ENCODE data around the gene FTO. TPM values are rescaled to one million over a fixed set of nuclear protein-coding genes. Genes with fewer than 3 reads are reported as not detected.

FTO gene
- total and polyA plus RNA-seq, 3 donors from 2014 or later, result 32.4 to 64.7 (median 50.3) TPM

- WGBS, 2 donors, result 63% methylated on average over 2 of the region's 2 CpGs
- Histone ChIP-seq H3K4me1 (no peaks in the 10 kb centered on the region), H3K9me3 (no peaks in the 10 kb centered on the region), H3K27me3 (no peaks in the 10 kb centered on the region), H3K4me3 (no peak overlapping the region), H3K36me3 (ENCODE audit: low read depth, missing control alignments) (no peaks in the 10 kb centered on the region), H3K27ac (no peak overlapping the region)
- no peak for TF ChIP-seq CTCF (IDR thresholded peaks at IDR 0.05)
- TF ChIP-seq POLR2A (IDR thresholded peaks at IDR 0.05), result no peak
- intact Hi-C loops (cut with DNase I; ENCODE audit: low total_unique reads), result no loop called here
- DNase-seq, result no peak
Observed at GRCh38 chr16:53895433-53895832, 191.5 kb downstream of the FTO start.

GRCh38 chr16:53895851-53896250 is 191.9 kb downstream of the FTO start:
- Histone ChIP-seq H3K4me3 (no peak overlapping the region), H3K9me3 (no peaks in the 10 kb centered on the region), H3K27ac (no peak overlapping the region), H3K4me1 (no peaks in the 10 kb centered on the region), H3K36me3 (ENCODE audit: low read depth, missing control alignments) (no peaks in the 10 kb centered on the region), H3K27me3 (no peaks in the 10 kb centered on the region)
- 95 to 100% methylated on average over 2 of the region's 2 CpGs for WGBS, 2 donors
- intact Hi-C loops (cut with DNase I; ENCODE audit: low total_unique reads), result no loop called here
- DNase-seq, result no peak
- no peak for TF ChIP-seq POLR2A (IDR thresholded peaks at IDR 0.05)
- no peak for TF ChIP-seq CTCF (IDR thresholded peaks at IDR 0.05)

DNA sequence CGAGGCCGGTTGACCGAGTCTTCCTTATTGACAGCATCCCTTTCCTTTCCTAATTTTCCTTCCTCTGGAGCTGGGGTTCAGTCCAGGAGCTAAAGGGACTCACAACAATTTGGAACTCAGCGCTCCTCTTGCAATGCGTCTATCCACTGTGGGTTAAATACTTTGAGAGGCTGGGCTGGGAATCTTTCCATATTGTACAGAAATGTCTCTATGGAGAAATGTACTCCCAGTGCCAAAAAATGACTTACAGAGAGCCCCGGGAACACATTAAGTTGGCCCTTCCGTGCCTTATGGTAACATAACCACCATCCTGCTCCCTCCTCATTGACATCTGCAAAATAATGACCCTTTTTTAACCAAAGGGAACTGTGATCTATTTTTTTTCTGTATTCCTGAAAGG is 192.8 kb downstream of the FTO start:
- no peaks in the 10 kb centered on the region for H3K36me3 ChIP-seq (ENCODE audit: low read depth, missing control alignments)
- no peak overlapping the region for H3K4me3 ChIP-seq
- TF ChIP-seq POLR2A (IDR thresholded peaks at IDR 0.05) (no peak), CTCF (IDR thresholded peaks at IDR 0.05) (no peak)
- intact Hi-C loops (cut with DNase I; ENCODE audit: low total_unique reads), result no loop called here
- no peaks in the 10 kb centered on the region for H3K27me3 ChIP-seq
- H3K27ac ChIP-seq, result no peak overlapping the region
- no peak for DNase-seq
- no peaks in the 10 kb centered on the region for H3K4me1 ChIP-seq
- H3K9me3 ChIP-seq, result no peaks in the 10 kb centered on the region
- WGBS, 2 donors, result 90 to 92% methylated on average over 7 of the region's 7 CpGs

GRCh38 chr16:53898993-53899392 is 195.0 kb downstream of the FTO start:
- Histone ChIP-seq H3K27ac (no peak overlapping the region), H3K4me1 (no peaks in the 10 kb centered on the region), H3K27me3 (no peaks in the 10 kb centered on the region), H3K9me3 (no peaks in the 10 kb centered on the region), H3K4me3 (no peak overlapping the region), H3K36me3 (ENCODE audit: low read depth, missing control alignments) (no peaks in the 10 kb centered on the region)
- WGBS, 2 donors, result 44 to 60% methylated on average over 1 of the region's 1 CpG
- DNase-seq, result no peak
- TF ChIP-seq POLR2A (IDR thresholded peaks at IDR 0.05) (no peak), CTCF (IDR thresholded peaks at IDR 0.05) (no peak)
- intact Hi-C loops (cut with DNase I; ENCODE audit: low total_unique reads), result no loop called here

- DNase-seq, result no peak
- H3K9me3 ChIP-seq, result no peaks in the 10 kb centered on the region
- H3K36me3 ChIP-seq (ENCODE audit: low read depth, missing control alignments), result no peaks in the 10 kb centered on the region
- intact Hi-C loops (cut with DNase I; ENCODE audit: low total_unique reads), result no loop called here
- no peaks in the 10 kb centered on the region for H3K4me1 ChIP-seq
- no peak for TF ChIP-seq CTCF (IDR thresholded peaks at IDR 0.05)
- TF ChIP-seq POLR2A (IDR thresholded peaks at IDR 0.05), result no peak
- WGBS, 2 donors, result 79 to 84% methylated on average over 1 of the region's 1 CpG
- H3K4me3 ChIP-seq, result no peak overlapping the region
- no peak overlapping the region for H3K27ac ChIP-seq
- no peaks in the 10 kb centered on the region for H3K27me3 ChIP-seq
Observed at GRCh38 chr16:53899431-53899830, 195.5 kb downstream of the FTO start.

Data from testis (tissue), 3 donors.